Endothelial cell of umbilical vein (primary cell): ENCODE data around the gene FBXO21.

Experiments
- CTCF ChIP-seq, 2 donors: IDR thresholded peaks; 1 replicate in 1 of 2; 2 replicates in 1 of 2; pipeline ENCODE4 v1.5.1; 2011; ENCODE audit warnings: low read length in 2 of 2, mild to moderate bottlenecking in 2 of 2, moderate library complexity in 2 of 2, control low read depth in 1 of 2, inconsistent platforms in 1 of 2, low read depth in 1 of 2; ENCODE audit not compliant: insufficient read depth in 1 of 2; ENCODE audit errors: extremely low read depth in 1 of 2
- EZH2 ChIP-seq: IDR thresholded peaks from 2 replicates; pipeline ENCODE4 v1.6.1; 2012; ENCODE audit warnings: borderline replicate concordance, low read depth, mild to moderate bottlenecking, moderate library complexity, low read length, inconsistent platforms; ENCODE audit not compliant: severe bottlenecking
- MAX ChIP-seq: IDR thresholded peaks from 2 replicates; pipeline ENCODE4 v1.6.1; 2011; ENCODE audit not compliant: insufficient read depth, insufficient read length
- POLR2A ChIP-seq: IDR thresholded peaks from 2 replicates; pipeline ENCODE4 v1.6.1; 2012; ENCODE audit warnings: low read depth, mild to moderate bottlenecking, control low read depth, low read length
- POLR2AphosphoS5 ChIP-seq: IDR thresholded peaks from 2 replicates; pipeline ENCODE4 v1.6.1; 2012; ENCODE audit warnings: low read depth, mild to moderate bottlenecking, control low read depth, low read length, moderate library complexity; ENCODE audit not compliant: insufficient read depth

GRCh38 chr12:117093918-117094630, 96.2 kb downstream of the FBXO21 start:
- TF ChIP-seq EZH2 (no peak), POLR2AphosphoS5 (no peak), CTCF (IDR thresholded peaks at IDR 0.05; ENCODE audit: extremely low read depth in 1 of 2, insufficient read depth in 1 of 2, low read depth in 1 of 2, low read length in 2 of 2) (no peak), MAX (no peak), POLR2A (no peak)
